Nephron (organoid): ENCODE measurements around the gene GZMM.
A peak's percentile ranks its signal among the peaks of the same experiment; 100 is the strongest.

ENCODE experiments used
- H3K27ac Mint-ChIP-seq, 3 experiments: 2 replicates each; pipeline ENCODE4 v1.8.0; 2020; ENCODE audit warnings: mixed read lengths in 3 of 3, mild to moderate bottlenecking in 2 of 3, moderate library complexity in 1 of 3
- H3K27me3 Mint-ChIP-seq: 2 replicates; pipeline ENCODE4 v1.8.0; 2021; ENCODE audit warnings: low read depth, mild to moderate bottlenecking, moderate library complexity, mixed read lengths
- H3K36me3 Mint-ChIP-seq: 2 replicates; pipeline ENCODE4 v1.8.0; 2020; ENCODE audit warnings: low read depth, mixed read lengths
- H3K4me1 Mint-ChIP-seq: 2 replicates; pipeline ENCODE4 v1.8.0; 2020; ENCODE audit warnings: mixed read lengths
- H3K4me3 Mint-ChIP-seq, 3 experiments: 2 replicates each; pipeline ENCODE4 v1.8.0; 2020; ENCODE audit warnings: mild to moderate bottlenecking in 3 of 3, mixed read lengths in 3 of 3, moderate library complexity in 2 of 3
- H3K9me3 Mint-ChIP-seq: 2 replicates; pipeline ENCODE4 v1.8.0; 2020; ENCODE audit warnings: mixed read lengths
- TF ChIP-seq, protein P1 (sequence below), 3 experiments: fragments of 200-600 bp; sonication (generic); IDR thresholded peaks; one replicate each; pipeline ENCODE4 v1.5.0; 2021; ENCODE audit warnings: antibody characterized with exemption in 3 of 3; ENCODE audit not compliant: unreplicated experiment in 3 of 3

Gene GZMM

DNA sequence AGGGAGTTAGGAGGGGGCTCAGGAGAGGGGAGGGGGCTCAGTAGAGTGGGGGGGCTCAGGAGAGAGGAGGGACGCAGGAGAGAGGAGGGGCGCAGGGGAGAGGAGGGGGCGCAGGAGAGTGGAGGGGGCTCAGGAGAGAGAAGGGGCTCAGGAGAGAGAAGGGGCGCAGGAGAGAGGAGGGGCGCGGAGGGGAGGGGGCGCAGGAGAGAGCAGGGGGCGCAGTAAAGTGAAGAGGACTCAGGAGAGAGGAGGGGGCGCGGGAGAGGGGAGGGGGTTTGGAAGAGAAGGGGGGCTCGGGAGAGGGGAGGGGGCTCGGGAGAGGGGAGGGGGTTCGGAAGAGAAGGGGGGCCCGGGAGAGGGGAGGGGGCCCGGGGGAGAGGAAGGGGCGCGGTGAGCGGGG is 46.9 kb upstream of the GZMM start:
- Mint-ChIP-seq H3K27me3 (peaks cover 43% of the 10 kb centered on the region), H3K4me1 (peaks cover 4% of the 10 kb centered on the region), H3K4me3 (peak overlapping the region in 1 of 3 experiments; percentile 46), H3K27ac (no peak overlapping the region), H3K9me3 (no peaks in the 10 kb centered on the region), H3K36me3 (peaks cover 4% of the 10 kb centered on the region)
- TF ChIP-seq, protein P1, sequence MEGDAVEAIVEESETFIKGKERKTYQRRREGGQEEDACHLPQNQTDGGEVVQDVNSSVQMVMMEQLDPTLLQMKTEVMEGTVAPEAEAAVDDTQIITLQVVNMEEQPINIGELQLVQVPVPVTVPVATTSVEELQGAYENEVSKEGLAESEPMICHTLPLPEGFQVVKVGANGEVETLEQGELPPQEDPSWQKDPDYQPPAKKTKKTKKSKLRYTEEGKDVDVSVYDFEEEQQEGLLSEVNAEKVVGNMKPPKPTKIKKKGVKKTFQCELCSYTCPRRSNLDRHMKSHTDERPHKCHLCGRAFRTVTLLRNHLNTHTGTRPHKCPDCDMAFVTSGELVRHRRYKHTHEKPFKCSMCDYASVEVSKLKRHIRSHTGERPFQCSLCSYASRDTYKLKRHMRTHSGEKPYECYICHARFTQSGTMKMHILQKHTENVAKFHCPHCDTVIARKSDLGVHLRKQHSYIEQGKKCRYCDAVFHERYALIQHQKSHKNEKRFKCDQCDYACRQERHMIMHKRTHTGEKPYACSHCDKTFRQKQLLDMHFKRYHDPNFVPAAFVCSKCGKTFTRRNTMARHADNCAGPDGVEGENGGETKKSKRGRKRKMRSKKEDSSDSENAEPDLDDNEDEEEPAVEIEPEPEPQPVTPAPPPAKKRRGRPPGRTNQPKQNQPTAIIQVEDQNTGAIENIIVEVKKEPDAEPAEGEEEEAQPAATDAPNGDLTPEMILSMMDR (IDR thresholded peaks at IDR 0.05; ENCODE audit: unreplicated experiment in 3 of 3): no peak

DNA sequence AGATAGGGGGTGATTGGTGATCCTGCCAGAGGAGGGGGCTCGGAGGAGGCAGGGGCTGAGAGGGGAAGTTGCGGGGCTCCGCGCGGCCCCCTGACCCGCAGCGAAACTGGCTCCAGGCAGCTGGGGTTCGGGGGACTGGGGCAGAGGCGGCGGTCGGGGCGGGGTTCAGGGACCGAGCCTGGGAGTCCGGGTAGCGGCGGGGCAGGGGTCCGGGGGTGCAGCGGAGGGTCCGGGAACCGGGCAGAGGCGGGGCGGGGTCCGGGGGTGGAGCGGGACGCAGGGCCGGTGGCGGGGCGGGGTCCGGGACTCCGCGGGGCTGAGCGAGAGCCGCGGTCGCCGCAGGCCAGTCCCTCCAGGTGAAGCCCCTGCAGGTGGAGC is 46.4 kb upstream of the GZMM start:
- Mint-ChIP-seq H3K27ac (no peak overlapping the region), H3K4me3 (peak overlapping the region in 1 of 3 experiments; percentile 46), H3K4me1 (peaks cover 4% of the 10 kb centered on the region), H3K9me3 (no peaks in the 10 kb centered on the region), H3K36me3 (peaks cover 4% of the 10 kb centered on the region), H3K27me3 (peaks cover 48% of the 10 kb centered on the region)
- TF ChIP-seq, protein P1 (IDR thresholded peaks at IDR 0.05; ENCODE audit: unreplicated experiment in 3 of 3): no peak

DNA sequence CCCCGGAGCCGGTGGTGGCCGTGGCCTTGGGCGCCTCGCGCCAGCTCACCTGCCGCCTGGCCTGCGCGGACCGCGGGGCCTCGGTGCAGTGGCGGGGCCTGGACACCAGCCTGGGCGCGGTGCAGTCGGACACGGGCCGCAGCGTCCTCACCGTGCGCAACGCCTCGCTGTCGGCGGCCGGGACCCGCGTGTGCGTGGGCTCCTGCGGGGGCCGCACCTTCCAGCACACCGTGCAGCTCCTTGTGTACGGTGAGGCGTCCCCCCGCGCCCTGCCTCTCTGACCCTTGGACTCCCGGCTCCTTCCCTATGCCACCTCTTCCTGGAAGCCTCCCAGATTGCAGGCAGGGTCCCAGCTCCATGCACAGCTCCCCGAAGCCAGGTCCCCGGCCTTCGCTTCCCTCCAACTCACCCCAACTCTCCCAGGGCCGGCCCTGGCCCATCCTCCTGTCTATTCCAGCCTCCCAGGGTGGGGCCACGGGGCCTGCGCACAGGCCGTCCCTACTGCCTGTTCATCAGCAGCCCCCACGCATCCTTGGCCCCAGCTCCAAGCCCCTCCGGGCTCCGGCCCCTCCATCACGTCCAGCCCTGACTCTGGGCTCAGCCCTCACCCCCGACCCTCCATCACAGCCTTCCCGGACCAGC is 45.9 kb upstream of the GZMM start:
- Mint-ChIP-seq H3K36me3 (peaks cover 4% of the 10 kb centered on the region), H3K4me1 (peaks cover 4% of the 10 kb centered on the region), H3K9me3 (no peaks in the 10 kb centered on the region), H3K27ac (no peak overlapping the region), H3K27me3 (peaks cover 53% of the 10 kb centered on the region), H3K4me3 (peak overlapping the region in 2 of 3 experiments; percentile 50 to 66)
- TF ChIP-seq, protein P1 (IDR thresholded peaks at IDR 0.05; ENCODE audit: unreplicated experiment in 3 of 3): no peak

DNA sequence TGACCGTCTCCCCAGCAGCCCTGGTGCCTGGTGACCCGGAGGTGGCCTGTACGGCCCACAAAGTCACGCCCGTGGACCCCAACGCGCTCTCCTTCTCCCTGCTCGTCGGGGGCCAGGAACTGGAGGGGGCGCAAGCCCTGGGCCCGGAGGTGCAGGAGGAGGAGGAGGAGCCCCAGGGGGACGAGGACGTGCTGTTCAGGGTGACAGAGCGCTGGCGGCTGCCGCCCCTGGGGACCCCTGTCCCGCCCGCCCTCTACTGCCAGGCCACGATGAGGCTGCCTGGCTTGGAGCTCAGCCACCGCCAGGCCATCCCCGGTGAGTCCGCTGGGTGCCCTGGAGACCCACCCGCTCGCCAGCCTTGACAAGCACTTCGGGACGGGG is 45.4 kb upstream of the GZMM start:
- peaks cover 53% of the 10 kb centered on the region for H3K27me3 Mint-ChIP-seq
- no peak overlapping the region for H3K27ac Mint-ChIP-seq
- H3K4me3 Mint-ChIP-seq: peak overlapping the region in 2 of 3 experiments; percentile 50 to 66
- no peaks in the 10 kb centered on the region for H3K9me3 Mint-ChIP-seq
- TF ChIP-seq, protein P1 (IDR thresholded peaks at IDR 0.05; ENCODE audit: unreplicated experiment in 3 of 3): no peak
- H3K4me1 Mint-ChIP-seq: peaks cover 4% of the 10 kb centered on the region
- H3K36me3 Mint-ChIP-seq: peaks cover 4% of the 10 kb centered on the region

DNA sequence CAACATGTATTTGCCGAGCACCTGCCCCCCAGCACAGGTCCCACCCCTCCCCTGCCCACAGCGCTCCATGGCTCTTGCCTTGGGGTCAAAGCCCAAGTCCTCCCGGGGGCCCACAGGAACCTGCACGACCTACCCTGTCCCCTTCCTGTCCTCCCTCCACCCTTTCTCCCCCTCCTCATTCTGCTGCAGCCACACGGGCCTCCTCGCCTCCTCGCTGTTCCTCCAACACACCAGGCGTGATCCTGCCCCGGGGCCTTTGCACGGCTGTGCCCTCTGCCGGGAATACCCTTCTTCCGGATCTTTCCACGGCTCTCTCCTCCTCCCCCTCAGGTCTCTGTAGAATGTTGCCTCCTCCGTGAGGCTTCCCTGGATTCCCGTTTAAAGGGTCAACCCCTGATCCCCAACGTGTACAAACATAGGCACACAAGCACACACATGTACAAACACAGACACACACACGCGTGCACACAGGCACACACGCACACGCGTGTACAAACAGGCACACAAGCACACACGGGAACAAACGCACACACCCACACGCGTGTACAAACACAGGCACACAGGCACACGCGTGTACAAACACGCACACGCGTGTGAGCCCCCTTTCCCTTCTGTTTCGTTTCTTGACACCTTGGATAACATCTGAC is 44.8 kb upstream of the GZMM start:
- no peaks in the 10 kb centered on the region for H3K36me3 Mint-ChIP-seq
- no peaks in the 10 kb centered on the region for H3K9me3 Mint-ChIP-seq
- peak overlapping the region in 2 of 3 experiments; percentile 31 to 65 for H3K27ac Mint-ChIP-seq
- peaks cover 4% of the 10 kb centered on the region for H3K4me1 Mint-ChIP-seq
- H3K4me3 Mint-ChIP-seq: peak overlapping the region; percentile 72 to 75 (median 73)
- TF ChIP-seq, protein P1 (IDR thresholded peaks at IDR 0.05; ENCODE audit: unreplicated experiment in 3 of 3): no peak
- H3K27me3 Mint-ChIP-seq: peaks cover 53% of the 10 kb centered on the region

DNA sequence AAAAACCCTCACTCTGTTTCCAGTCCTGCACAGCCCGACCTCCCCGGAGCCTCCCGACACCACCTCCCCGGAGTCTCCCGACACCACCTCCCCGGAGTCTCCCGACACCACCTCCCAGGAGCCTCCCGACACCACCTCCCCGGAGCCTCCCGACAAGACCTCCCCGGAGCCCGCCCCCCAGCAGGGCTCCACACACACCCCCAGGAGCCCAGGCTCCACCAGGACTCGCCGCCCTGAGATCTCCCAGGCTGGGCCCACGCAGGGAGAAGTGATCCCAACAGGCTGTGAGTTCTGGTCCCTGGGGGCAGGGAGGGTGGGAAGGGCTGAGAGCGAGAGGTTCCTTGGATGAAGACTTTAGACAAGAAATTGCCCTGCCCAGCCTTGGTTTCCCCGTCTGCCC is 42.2 kb upstream of the GZMM start:
- TF ChIP-seq, protein P1 (IDR thresholded peaks at IDR 0.05; ENCODE audit: unreplicated experiment in 3 of 3): no peak
- H3K27ac Mint-ChIP-seq: no peak overlapping the region
- no peak overlapping the region for H3K4me3 Mint-ChIP-seq
- H3K4me1 Mint-ChIP-seq: peaks cover 9% of the 10 kb centered on the region
- H3K9me3 Mint-ChIP-seq: no peaks in the 10 kb centered on the region
- no peaks in the 10 kb centered on the region for H3K36me3 Mint-ChIP-seq
- H3K27me3 Mint-ChIP-seq: peaks cover 40% of the 10 kb centered on the region
